Stimulated activated CD8-positive, alpha-beta memory T cell treated with anti-CD3 and anti-CD28 coated beads, Interleukin-7, amount 100 ng/mL, for 24 hours (primary cell): ENCODE results near the gene MAMDC4.
"Not testable (repeated sequence)": the region's sequence is repeated elsewhere in the genome, so short reads cannot be mapped to it uniquely, and the experiment has no call there.

Experiments used
- DNase-seq: peaks from one replicate; pipeline ENCODE4 v3.0.0-alpha.2; 2020; ENCODE audit warnings: low read depth

Gene MAMDC4

GRCh38 chr9:136839229-136840139 is 12.7 kb upstream of the MAMDC4 start:
- DNase-seq, result no peak

- no peak for DNase-seq
Measured at GRCh38 chr9:136840140-136840876, 11.8 kb upstream of the MAMDC4 start.

- no peak for DNase-seq
Measured at GRCh38 chr9:136840877-136841645, 11.1 kb upstream of the MAMDC4 start.

GRCh38 chr9:136841646-136842379 is 10.3 kb upstream of the MAMDC4 start:
- not testable (repeated sequence) for DNase-seq

GRCh38 chr9:136842380-136842948 is 9.7 kb upstream of the MAMDC4 start, which contains the start of gene AJM1:
Gene AJM1, plus strand, starts transcription at chr9:136842478. Its CDS starts 1,937 bp downstream, at chr9:136844415.
- DNase-seq, result peak; percentile 46

DNA sequence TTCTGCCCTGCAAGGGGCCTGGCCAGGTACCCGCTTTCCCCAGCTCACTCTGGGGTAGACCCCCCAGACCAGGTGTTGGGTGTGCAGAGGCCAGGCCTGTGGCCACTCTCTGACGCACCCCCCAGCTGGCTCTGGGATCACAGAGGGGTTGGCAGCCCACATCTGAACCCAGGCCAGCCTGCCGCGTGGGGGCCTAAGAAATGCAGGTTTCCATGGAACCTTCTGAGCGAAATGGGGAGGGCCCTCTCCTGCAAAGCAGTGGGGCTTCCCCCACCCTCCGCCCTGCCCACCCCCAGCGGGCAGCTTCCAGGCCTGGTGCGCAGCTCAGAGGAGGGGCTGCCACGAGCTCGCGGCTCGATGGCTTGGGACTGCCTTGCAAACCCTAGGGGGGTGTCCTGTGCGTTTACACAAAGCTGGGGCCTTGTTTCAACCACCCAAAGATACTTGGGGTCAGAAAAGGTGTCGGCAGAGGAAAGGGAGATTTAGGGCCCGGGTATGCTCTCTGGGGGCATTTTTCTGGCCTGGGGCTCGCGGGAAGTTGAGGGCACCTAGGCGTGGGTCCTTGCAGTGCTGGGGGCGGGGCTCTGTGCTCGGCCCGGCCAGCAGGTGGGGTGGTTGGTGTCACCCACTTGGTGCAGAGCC is 8.9 kb upstream of the MAMDC4 start:
- not testable (repeated sequence) for DNase-seq

DNA sequence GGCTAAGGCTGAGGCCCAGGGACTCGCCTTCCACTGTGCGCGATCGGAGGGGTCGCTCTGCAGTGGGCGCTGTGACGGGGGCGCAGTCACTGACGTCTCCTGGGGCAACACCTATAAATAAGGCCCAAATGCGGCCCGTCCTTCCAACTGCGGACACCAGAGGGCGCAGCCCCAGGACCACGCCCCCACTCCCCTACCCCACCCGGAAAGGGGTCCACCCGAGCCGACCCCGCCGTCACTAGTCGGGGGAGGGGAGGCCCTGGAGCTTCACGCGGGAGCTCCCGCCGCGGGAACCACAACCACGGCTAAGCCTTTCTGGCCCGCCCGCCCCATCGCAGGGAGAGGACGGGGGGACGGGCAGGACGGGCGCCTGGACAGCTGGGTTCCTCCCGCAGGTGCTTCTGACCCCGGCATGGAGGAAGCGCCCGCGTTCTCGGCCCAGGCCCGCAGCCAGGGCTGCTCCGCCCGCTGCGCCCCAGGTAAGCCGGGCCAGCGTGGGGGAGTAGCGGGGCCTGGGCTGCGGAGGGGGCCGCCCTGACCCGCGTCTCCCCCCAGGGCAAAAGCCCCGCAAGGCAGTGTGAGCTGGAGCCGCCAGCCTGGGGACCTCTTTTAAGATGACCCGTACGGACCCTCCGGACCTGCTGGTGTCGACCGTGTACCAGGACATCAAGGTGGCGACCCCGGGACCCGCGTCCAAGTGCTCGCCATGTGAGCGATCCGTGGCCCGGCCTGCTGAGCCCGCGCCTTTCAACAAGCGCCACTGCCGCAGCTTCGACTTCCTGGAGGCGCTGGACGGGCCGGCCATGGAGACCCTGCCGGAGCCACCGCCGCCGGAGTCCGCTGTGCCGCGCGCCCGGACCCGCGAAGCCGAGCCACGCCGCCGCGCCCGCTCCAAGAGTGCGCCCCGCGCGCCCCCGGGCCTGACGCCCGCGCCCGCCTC is 8.1 kb upstream of the MAMDC4 start:
- DNase-seq, result peak; percentile 47

DNA sequence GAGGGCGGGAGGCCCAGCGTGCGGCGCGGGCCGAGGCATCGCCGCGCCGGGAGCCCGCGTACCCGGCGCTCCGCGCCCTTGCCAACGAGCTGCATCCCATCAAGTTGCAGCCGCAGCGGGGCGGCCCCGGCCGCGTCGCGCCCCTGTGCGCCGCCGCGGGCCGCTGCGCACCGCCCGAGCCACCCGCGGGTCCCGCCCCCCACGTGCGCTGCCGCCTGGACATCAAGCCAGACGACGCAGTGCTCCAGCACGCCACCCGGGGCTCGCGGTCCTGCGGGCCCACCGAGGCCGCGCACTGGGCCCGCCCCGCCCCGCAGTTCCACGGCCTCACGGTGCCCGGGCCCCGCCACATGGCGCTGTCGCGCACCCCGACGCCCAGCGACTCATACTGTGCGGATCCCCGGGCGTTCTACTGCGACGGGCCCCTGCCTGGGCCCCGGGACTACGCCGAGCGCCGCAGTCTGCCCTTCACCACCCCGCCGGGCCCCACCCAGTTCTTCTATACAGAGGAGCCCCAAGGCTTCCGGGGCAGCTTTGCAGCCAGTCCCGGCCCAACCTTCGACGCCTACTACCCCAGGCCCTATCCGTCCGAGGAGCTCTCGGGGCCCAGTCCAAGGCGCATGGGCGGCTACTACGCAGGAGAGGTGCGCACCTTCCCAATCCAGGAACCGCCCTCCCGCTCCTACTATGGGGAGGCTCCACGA is 7.2 kb upstream of the MAMDC4 start:
- DNase-seq, result no peak

GRCh38 chr9:136845465-136846260 is 6.5 kb upstream of the MAMDC4 start:
- no peak for DNase-seq

DNA sequence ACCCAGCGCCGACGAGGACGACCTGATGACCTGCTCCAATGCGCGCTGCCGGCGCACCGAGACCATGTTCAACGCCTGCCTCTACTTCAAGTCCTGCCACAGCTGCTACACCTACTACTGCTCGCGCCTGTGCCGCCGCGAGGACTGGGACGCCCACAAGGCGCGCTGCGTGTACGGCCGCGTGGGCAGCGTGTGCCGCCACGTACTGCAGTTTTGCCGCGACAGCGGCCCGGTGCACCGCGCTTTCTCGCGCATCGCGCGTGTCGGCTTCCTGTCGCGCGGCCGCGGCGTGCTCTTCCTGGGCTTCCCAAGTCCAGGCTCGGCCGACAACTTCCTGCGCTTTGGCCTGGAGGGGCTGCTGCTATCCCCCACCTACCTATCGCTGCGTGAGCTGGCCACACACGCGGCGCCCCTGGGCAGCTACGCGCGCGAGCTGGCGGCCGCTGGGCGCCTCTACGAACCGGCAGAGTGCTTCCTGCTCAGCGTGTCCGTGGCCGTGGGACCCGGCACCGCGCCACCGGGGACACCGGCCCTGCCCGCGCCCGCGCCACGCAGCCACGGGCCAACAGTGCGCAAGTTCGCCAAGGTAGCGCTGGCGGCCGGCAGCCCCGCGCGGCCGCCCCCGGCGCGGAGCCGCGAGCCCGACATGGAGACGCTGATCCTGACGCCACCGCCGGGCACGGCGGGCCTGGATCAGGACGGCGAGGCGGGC is 5.6 kb upstream of the MAMDC4 start:
- no peak for DNase-seq

- no peak for DNase-seq
Measured at GRCh38 chr9:136847088-136847825, 4.9 kb upstream of the MAMDC4 start.

- DNase-seq, result peak; percentile 51
Measured at GRCh38 chr9:136847826-136848392, 4.2 kb upstream of the MAMDC4 start.

GRCh38 chr9:136848393-136849037 is 3.6 kb upstream of the MAMDC4 start:
- no peak for DNase-seq

DNA sequence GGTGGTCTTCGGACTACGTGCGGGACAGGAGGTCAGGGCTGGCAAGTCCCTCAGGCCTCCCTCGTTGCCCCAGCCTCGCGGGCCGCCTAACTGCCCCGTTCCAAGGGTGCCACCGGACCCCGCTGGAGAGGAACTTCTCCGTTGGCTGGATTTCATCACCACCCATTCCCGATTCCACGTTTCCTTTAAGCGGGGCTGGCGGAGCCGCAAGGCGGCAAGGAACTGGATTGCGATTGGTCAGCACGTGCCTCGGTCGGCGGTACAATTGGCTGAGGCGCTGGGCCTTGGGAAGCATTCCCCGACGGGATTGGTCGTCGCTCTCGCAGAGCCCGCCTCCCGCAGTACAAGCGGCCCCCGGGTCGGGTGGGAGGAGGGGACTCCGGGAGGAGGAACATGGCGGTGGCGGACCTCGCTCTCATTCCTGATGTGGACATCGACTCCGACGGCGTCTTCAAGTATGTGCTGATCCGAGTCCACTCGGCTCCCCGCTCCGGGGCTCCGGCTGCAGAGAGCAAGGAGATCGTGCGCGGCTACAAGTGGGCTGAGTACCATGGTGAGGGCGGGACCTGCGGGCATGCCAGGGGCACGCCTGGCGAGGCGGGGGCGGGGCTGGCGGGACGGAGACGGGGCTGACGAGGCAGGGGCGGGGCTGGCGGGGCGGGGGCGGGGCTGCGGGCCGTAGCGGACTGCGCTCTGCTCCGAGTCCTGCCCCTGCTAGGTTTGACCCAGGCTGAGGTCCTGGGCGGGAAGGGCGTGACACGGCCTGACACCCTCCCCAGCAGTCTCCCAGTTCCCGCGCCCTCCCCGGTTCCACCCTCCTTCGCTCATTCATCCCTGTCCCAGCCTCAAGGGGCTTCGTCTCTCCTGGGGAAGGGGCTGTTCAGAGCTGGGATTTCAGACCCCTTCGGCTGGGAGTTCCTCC is 2.8 kb upstream of the MAMDC4 start, which contains the start of gene PHPT1:
Gene PHPT1, plus strand, starts transcription at position 372 of the 922 bp plus-strand sequence. Its CDS starts 22 bp downstream, at position 394.
- peak; percentile 91 for DNase-seq
